Heart right ventricle (tissue), 16 donors: ENCODE data around the gene MTFP1. TPM values are rescaled to one million over a fixed set of nuclear protein-coding genes. Genes with fewer than 3 reads are reported as not detected.

Source experiments
- ATAC-seq, 8 donors: fragments of 200-7000 bp; cut with Tn5 transposase; one replicate each; pipeline ENCODE4 v1.9.1; 2020; ENCODE audit warnings: mild to moderate bottlenecking in 8 of 8, moderate library complexity in 8 of 8, moderate number of reproducible peaks in 1 of 8
- DNase-seq, 2 donors: peaks; one replicate each; pipeline ENCODE4 v3.0.0-alpha.2; 2020
- H3K27ac ChIP-seq, 10 donors: fragments of 200-600 bp; sonication (generic) in 2 of 10; one replicate each; pipeline versions ENCODE4 v1.5.0 to v1.8.0; 2020 to 2022; ENCODE audit warnings: mild to moderate bottlenecking in 3 of 10
- H3K27me3 ChIP-seq, 7 donors: fragments of 200-600 bp; one replicate each; pipeline ENCODE4 v1.8.0; 2021 to 2022; ENCODE audit warnings: mild to moderate bottlenecking in 2 of 7
- H3K36me3 ChIP-seq, 9 donors: fragments of 200-600 bp; sonication (generic) in 1 of 9; one replicate each; pipeline versions ENCODE4 v1.5.0 to v1.8.0; 2020 to 2022; ENCODE audit warnings: mild to moderate bottlenecking in 2 of 9
- H3K4me1 ChIP-seq, 9 donors: fragments of 200-600 bp; sonication (generic) in 1 of 9; one replicate each; pipeline versions ENCODE4 v1.5.0 to v1.8.0; 2020 to 2022; ENCODE audit warnings: mild to moderate bottlenecking in 4 of 9
- H3K4me3 ChIP-seq, 10 donors: fragments of 200-600 bp; sonication (generic) in 2 of 10; one replicate each; pipeline versions ENCODE4 v1.5.0 to v1.8.0; 2020 to 2022; ENCODE audit warnings: mild to moderate bottlenecking in 7 of 10, moderate library complexity in 2 of 10
- H3K9me3 ChIP-seq, 11 donors: fragments of 200-600 bp in 10 of 11; sonication (generic) in 2 of 11; one replicate each; pipeline versions ENCODE4 v1.5.0 to v1.8.0; 2013 to 2022; ENCODE audit warnings: mild to moderate bottlenecking in 2 of 11, control low read depth in 1 of 11, moderate library complexity in 1 of 11
- WGBS, 2 donors: extraction: QIAGEN DNeasy Blood & Tissue Kit; methylation state at CpG; one replicate each; pipeline ENCODE4 v1.1.7; 2013; ENCODE audit warnings: inconsistent platforms in 1 of 2; 5-methylcytosine and 5-hydroxymethylcytosine counted together
- intact Hi-C, 10 donors: fragments of 100-400 bp; cut with DNase I; formaldehyde crosslinking; loops; one replicate each; pipeline versions ENCODE4 v1.11.1 to v1.14.2; 2022
- polyA plus RNA-seq, 2 donors: library from polyadenylated mRNA; stranded (reverse); fragments of 200-250 nt; gene quantifications; one replicate each; pipeline ENCODE4 v1.2.3, GENCODE V29; 2013
- total RNA-seq, 10 donors: library from RNA; stranded (reverse); fragmentation: NEBNext Ultra II Directional in 3 of 10; extraction: Animal tissue kit (Norgen Biotek cat#: 25700) in 3 of 10; gene quantifications; one replicate each; pipeline versions ENCODE4 v1.2.1 to v1.2.4, GENCODE V29; 2021 to 2023
- TF ChIP-seq, protein P1 (sequence below), 9 donors: fragments of 200-600 bp; sonication (generic) in 2 of 9; IDR thresholded peaks; one replicate each; pipeline versions ENCODE4 v1.5.0 to v1.8.0; 2021 to 2022; ENCODE audit warnings: antibody characterized with exemption in 9 of 9, mild to moderate bottlenecking in 5 of 9, moderate library complexity in 1 of 9
- donor health status: Arrhythmogenic right ventricular cardiomyopathy.
- donor health status: ischemic (EF 13 %, LVEDD 7.1; RV severe dilation, severe dysfunction).
- donor health status: healthy with polysubstance abuse.
- donor health status: DM: no; HTN: yes; CAD: no.
- donor health status: DM: no; HTN: no; CAD: no.
- donor health status: ischemic (EF 25% LVEDD 6.9; RV normal size, moderate dysfunction).
- donor health status: ischemic (EF 25% LVEDD 5.7; RV mildly dilated, moderate dysfunction).
- donor health status: healthy.
- donor health status: DM: yes; HTN: yes; CAD: no.
- donor health status: Ischemic cardiomyopathy.
- donor health status: ischemic (EF 35%, LVEDD 5.7; RV mildly dilated, moderate dysfunction).
- donor health status: nonischemic (EF 11% LVEDD 7.7; RV severe dilation, severe dysfunction).
- donor health status: DM: yes; HTN: yes; CAD: no.
- donor health status: PGD.
- donor health status: ischemic (EF 29% LVEDD 5.4; RV normal size, mild dysfunction).
- donor health status: nonischemic (EF 23%, LVEDD 6.1; RV moderate dilation, normal function).

The MTFP1 gene
- total and polyA plus RNA-seq, 12 donors: 5.9 to 132 (median 17.9) TPM

GRCh38 chr22:30393322-30393680 is 32.3 kb upstream of the MTFP1 start:
- intact Hi-C loops: loop anchor here in 5 of 10 donors (5.0 to 10.0 kb wide), 6 partner anchors 89 to 362 kb away; no protein-coding TSS in a partner anchor
- ATAC-seq: no peak
- TF ChIP-seq, protein P1, sequence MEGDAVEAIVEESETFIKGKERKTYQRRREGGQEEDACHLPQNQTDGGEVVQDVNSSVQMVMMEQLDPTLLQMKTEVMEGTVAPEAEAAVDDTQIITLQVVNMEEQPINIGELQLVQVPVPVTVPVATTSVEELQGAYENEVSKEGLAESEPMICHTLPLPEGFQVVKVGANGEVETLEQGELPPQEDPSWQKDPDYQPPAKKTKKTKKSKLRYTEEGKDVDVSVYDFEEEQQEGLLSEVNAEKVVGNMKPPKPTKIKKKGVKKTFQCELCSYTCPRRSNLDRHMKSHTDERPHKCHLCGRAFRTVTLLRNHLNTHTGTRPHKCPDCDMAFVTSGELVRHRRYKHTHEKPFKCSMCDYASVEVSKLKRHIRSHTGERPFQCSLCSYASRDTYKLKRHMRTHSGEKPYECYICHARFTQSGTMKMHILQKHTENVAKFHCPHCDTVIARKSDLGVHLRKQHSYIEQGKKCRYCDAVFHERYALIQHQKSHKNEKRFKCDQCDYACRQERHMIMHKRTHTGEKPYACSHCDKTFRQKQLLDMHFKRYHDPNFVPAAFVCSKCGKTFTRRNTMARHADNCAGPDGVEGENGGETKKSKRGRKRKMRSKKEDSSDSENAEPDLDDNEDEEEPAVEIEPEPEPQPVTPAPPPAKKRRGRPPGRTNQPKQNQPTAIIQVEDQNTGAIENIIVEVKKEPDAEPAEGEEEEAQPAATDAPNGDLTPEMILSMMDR (IDR thresholded peaks at IDR 0.05): no peak
- no peaks in the 10 kb centered on the region for H3K36me3 ChIP-seq
- no peak for DNase-seq
- H3K9me3 ChIP-seq: no peaks in the 10 kb centered on the region
- H3K27ac ChIP-seq: no peak overlapping the region
- 79 to 81% methylated on average over 7 of the region's 7 CpGs for WGBS, 2 donors
- H3K4me3 ChIP-seq: no peak overlapping the region
- peaks cover 0 to 53% (median 33%) of the 10 kb centered on the region in 7 donors for H3K27me3 ChIP-seq
- peaks cover 0 to 23% (median 15%) of the 10 kb centered on the region in 9 donors for H3K4me1 ChIP-seq

DNA sequence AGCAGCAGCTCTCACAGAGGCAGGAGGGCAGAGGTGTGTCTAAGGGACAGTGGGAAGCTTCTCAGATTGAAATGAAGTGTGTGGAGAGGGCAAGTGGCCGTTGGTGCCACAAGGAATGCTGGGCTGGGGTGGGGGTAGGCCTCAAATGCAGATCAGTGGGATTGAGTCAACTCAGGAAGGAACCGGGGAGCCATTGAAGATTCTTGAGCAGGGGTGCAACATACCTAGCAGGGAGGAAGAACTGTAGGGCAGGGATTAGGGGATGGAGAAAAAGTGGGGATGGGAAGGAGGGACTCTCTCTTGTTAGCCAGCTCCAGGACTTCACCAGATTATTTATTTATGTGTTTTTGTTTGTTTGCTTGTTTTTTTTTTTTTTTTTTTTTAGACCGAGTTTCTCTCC is 31.7 kb upstream of the MTFP1 start:
- TF ChIP-seq, protein P1 (IDR thresholded peaks at IDR 0.05): no peak

GRCh38 chr22:30396871-30397655 is 28.5 kb upstream of the MTFP1 start, which contains the start of gene SEC14L2:
SEC14L2 (plus strand) TSS chr22:30397018; CDS start chr22:30397117, 99 bp downstream.
- peaks cover 0 to 55% (median 39%) of the 10 kb centered on the region in 7 donors for H3K27me3 ChIP-seq
- peak; percentile 59 to 78 (median 74) for ATAC-seq
- peaks cover 0 to 26% (median 15%) of the 10 kb centered on the region in 9 donors for H3K4me1 ChIP-seq
- no peaks in the 10 kb centered on the region for H3K36me3 ChIP-seq
- peak within 1 kb of the TSS in 4 of 10 donors; percentile 1 to 76 (median 35) for H3K27ac ChIP-seq
- H3K9me3 ChIP-seq: no peaks in the 10 kb centered on the region
- peak within 1 kb of the TSS; percentile 32 to 66 (median 60) for H3K4me3 ChIP-seq
- peak; percentile 38 to 74 for DNase-seq
- TF ChIP-seq, protein P1 (IDR thresholded peaks at IDR 0.05): no peak
- WGBS, 2 donors: 1% methylated on average over 52 to 56 of the region's 56 CpGs
- intact Hi-C loops: loop anchor here in 4 of 10 donors (10.0 kb wide), 3 partner anchors 88 to 358 kb away; no protein-coding TSS in a partner anchor

More for the DNA sequence above, 31.7 kb upstream of the MTFP1 start:
- H3K9me3 ChIP-seq: no peaks in the 10 kb centered on the region
- 79 to 87% methylated on average over 3 of the region's 3 CpGs for WGBS, 2 donors
- no peak overlapping the region for H3K27ac ChIP-seq
- ATAC-seq (no peak), DNase-seq (no peak)
- peaks cover 0 to 55% (median 36%) of the 10 kb centered on the region in 7 donors for H3K27me3 ChIP-seq
- intact Hi-C loops: loop anchor here in 5 of 10 donors (5.0 to 10.0 kb wide), 6 partner anchors 88 to 361 kb away; no protein-coding TSS in a partner anchor
- H3K36me3 ChIP-seq: no peaks in the 10 kb centered on the region
- H3K4me3 ChIP-seq: no peak overlapping the region
- peaks cover 0 to 24% (median 15%) of the 10 kb centered on the region in 9 donors for H3K4me1 ChIP-seq
